ENCODE measurements around the gene DCDC1. TPM values are rescaled to one million over a fixed set of nuclear protein-coding genes. Genes with fewer than 3 reads are reported as not detected.

The DCDC1 gene
- total RNA-seq, 2 donors from 2014 or later: 2.9 to 3.2 TPM

DNA sequence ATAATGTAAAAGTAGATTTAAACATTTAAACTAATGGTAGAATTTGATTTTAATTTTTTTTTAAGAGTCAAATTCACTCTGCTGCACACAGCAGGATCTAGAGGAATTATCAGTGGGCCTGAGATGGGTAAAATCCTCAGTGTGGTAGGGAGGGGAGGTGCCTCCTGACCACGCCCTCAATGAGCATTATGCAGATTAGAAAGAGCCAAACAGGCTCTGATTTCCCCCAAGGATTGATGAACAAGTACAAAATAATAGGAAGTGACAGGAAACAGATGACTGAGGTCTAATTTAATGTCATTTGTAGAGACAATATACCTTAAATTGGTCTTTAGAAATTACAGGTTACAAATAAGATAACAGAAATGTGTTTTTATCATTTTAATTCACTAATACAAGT is 155.2 kb downstream of the DCDC1 start:
- H3K4me3 Mint-ChIP-seq: no peak overlapping the region
- no peaks in the 10 kb centered on the region for H3K4me1 Mint-ChIP-seq
- H3K4me3 ChIP-seq (ENCODE audit: low read length): no peak overlapping the region
- H3K27ac Mint-ChIP-seq: no peak overlapping the region
- H3K9ac ChIP-seq (ENCODE audit: extremely low read depth, low read length, poor library complexity, severe bottlenecking): no peak overlapping the region
- DNase-seq: no peak
- H3K9me3 Mint-ChIP-seq: no peaks in the 10 kb centered on the region
- H3K27ac ChIP-seq (ENCODE audit: low read depth, low read length): no peak overlapping the region
- H3K36me3 Mint-ChIP-seq (ENCODE audit: low read depth): no peaks in the 10 kb centered on the region
- no peaks in the 10 kb centered on the region for H3K27me3 Mint-ChIP-seq (ENCODE audit: insufficient read depth)
- H3K27me3 ChIP-seq (ENCODE audit: control insufficient read depth, insufficient read depth, low read length, poor library complexity, severe bottlenecking): no peaks in the 10 kb centered on the region
- H3K4me1 ChIP-seq (ENCODE audit: control insufficient read depth, insufficient read depth, low read length): no peaks in the 10 kb centered on the region
- TF ChIP-seq, protein P1, sequence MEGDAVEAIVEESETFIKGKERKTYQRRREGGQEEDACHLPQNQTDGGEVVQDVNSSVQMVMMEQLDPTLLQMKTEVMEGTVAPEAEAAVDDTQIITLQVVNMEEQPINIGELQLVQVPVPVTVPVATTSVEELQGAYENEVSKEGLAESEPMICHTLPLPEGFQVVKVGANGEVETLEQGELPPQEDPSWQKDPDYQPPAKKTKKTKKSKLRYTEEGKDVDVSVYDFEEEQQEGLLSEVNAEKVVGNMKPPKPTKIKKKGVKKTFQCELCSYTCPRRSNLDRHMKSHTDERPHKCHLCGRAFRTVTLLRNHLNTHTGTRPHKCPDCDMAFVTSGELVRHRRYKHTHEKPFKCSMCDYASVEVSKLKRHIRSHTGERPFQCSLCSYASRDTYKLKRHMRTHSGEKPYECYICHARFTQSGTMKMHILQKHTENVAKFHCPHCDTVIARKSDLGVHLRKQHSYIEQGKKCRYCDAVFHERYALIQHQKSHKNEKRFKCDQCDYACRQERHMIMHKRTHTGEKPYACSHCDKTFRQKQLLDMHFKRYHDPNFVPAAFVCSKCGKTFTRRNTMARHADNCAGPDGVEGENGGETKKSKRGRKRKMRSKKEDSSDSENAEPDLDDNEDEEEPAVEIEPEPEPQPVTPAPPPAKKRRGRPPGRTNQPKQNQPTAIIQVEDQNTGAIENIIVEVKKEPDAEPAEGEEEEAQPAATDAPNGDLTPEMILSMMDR (conservative IDR thresholded peaks at IDR 0.05): no peak
- 80 to 100% methylated on average over 1 of the region's 1 CpG for WGBS, 2 experiments (ENCODE audit: insufficient coverage in 1 of 2, insufficient read length in 1 of 2)
- H3K9me3 ChIP-seq (ENCODE audit: control insufficient read depth, low read length): no peaks in the 10 kb centered on the region
- H3K36me3 ChIP-seq (ENCODE audit: control insufficient read depth, insufficient read depth, low read length): no peaks in the 10 kb centered on the region

GRCh38 chr11:31199378-31199777 is 170.2 kb downstream of the DCDC1 start:
- Histone ChIP-seq H3K4me3 (ENCODE audit: low read length) (no peak overlapping the region), H3K27ac (ENCODE audit: low read depth, low read length) (no peak overlapping the region)
- 51 to 71% methylated on average over 2 of the region's 2 CpGs for WGBS, 2 experiments (ENCODE audit: insufficient coverage in 1 of 2, insufficient read length in 1 of 2)

GRCh38 chr11:31173926-31174680 is 195.4 kb downstream of the DCDC1 start:
- Histone ChIP-seq H3K27ac (ENCODE audit: low read depth, low read length) (no peak overlapping the region), H3K9me3 (ENCODE audit: control insufficient read depth, low read length) (peaks cover 18% of the 10 kb centered on the region), H3K4me3 (ENCODE audit: low read length) (no peak overlapping the region), H3K27me3 (ENCODE audit: control insufficient read depth, insufficient read depth, low read length, poor library complexity, severe bottlenecking) (no peaks in the 10 kb centered on the region), H3K9ac (ENCODE audit: extremely low read depth, low read length, poor library complexity, severe bottlenecking) (no peak overlapping the region), H3K4me1 (ENCODE audit: control insufficient read depth, insufficient read depth, low read length) (no peaks in the 10 kb centered on the region), H3K36me3 (ENCODE audit: control insufficient read depth, insufficient read depth, low read length) (no peaks in the 10 kb centered on the region)
- Mint-ChIP-seq H3K9me3 (peaks cover 22% of the 10 kb centered on the region), H3K4me1 (no peaks in the 10 kb centered on the region), H3K36me3 (ENCODE audit: low read depth) (no peaks in the 10 kb centered on the region), H3K4me3 (no peak overlapping the region), H3K27me3 (ENCODE audit: insufficient read depth) (no peaks in the 10 kb centered on the region), H3K27ac (no peak overlapping the region)
- 89 to 90% methylated on average over 5 to 8 of the region's 8 CpGs for WGBS, 2 experiments (ENCODE audit: insufficient coverage in 1 of 2, insufficient read length in 1 of 2)
- no peak for DNase-seq
- TF ChIP-seq, protein P1 (conservative IDR thresholded peaks at IDR 0.05): no peak

More at GRCh38 chr11:31199378-31199777, 170.2 kb downstream of the DCDC1 start:
- no peak overlapping the region for H3K4me3 Mint-ChIP-seq
- H3K36me3 Mint-ChIP-seq (ENCODE audit: low read depth): no peaks in the 10 kb centered on the region
- peaks cover 5% of the 10 kb centered on the region for H3K4me1 Mint-ChIP-seq
- DNase-seq: no peak
- no peaks in the 10 kb centered on the region for H3K27me3 ChIP-seq (ENCODE audit: control insufficient read depth, insufficient read depth, low read length, poor library complexity, severe bottlenecking)
- H3K9ac ChIP-seq (ENCODE audit: extremely low read depth, low read length, poor library complexity, severe bottlenecking): no peak overlapping the region
- H3K9me3 ChIP-seq (ENCODE audit: control insufficient read depth, low read length): no peaks in the 10 kb centered on the region
- no peaks in the 10 kb centered on the region for H3K4me1 ChIP-seq (ENCODE audit: control insufficient read depth, insufficient read depth, low read length)
- TF ChIP-seq, protein P1 (conservative IDR thresholded peaks at IDR 0.05): no peak
- H3K27me3 Mint-ChIP-seq (ENCODE audit: insufficient read depth): no peaks in the 10 kb centered on the region
- no peaks in the 10 kb centered on the region for H3K9me3 Mint-ChIP-seq
- no peak overlapping the region for H3K27ac Mint-ChIP-seq
- no peaks in the 10 kb centered on the region for H3K36me3 ChIP-seq (ENCODE audit: control insufficient read depth, insufficient read depth, low read length)

All from endodermal cell (in vitro differentiated cells).